Thymus (tissue), 11 donors: ENCODE data around the gene MACC1. TPM values are rescaled to one million over a fixed set of nuclear protein-coding genes. Genes with fewer than 3 reads are reported as not detected.

ENCODE experiments used
- DNase-seq, 9 donors: peaks; one replicate each; pipeline ENCODE4 v3.0.0-alpha.2; 2013; ENCODE audit warnings: low spot score in 9 of 9, low read depth in 6 of 9, missing footprints in 1 of 9
- H3K27ac ChIP-seq, 2 donors: one replicate each; pipeline ENCODE4 v1.5.1; 2013; ENCODE audit warnings: control low read depth in 1 of 2, low read depth in 1 of 2, low read length in 1 of 2, mild to moderate bottlenecking in 1 of 2, moderate library complexity in 1 of 2
- H3K27me3 ChIP-seq, 2 donors: one replicate each; pipeline ENCODE4 v1.5.1; 2013; ENCODE audit warnings: low read length in 1 of 2; ENCODE audit not compliant: control insufficient read depth in 2 of 2, insufficient read depth in 1 of 2
- H3K36me3 ChIP-seq, 2 donors: one replicate each; pipeline ENCODE4 v1.5.1; 2013; ENCODE audit warnings: low read length in 1 of 2, mild to moderate bottlenecking in 1 of 2, moderate library complexity in 1 of 2; ENCODE audit not compliant: control insufficient read depth in 2 of 2, insufficient read depth in 2 of 2
- H3K4me1 ChIP-seq, 2 donors: one replicate each; pipeline ENCODE4 v1.5.1; 2013; ENCODE audit warnings: low read length in 2 of 2; ENCODE audit not compliant: control insufficient read depth in 2 of 2, insufficient read depth in 2 of 2
- H3K4me3 ChIP-seq, 2 donors: one replicate each; pipeline ENCODE4 v1.5.1; 2013; ENCODE audit warnings: low read length in 2 of 2, control low read depth in 1 of 2, mild to moderate bottlenecking in 1 of 2
- H3K9me3 ChIP-seq, 2 donors: one replicate each; pipeline ENCODE4 v1.5.1; 2013; ENCODE audit warnings: low read length in 1 of 2, mild to moderate bottlenecking in 1 of 2; ENCODE audit not compliant: control insufficient read depth in 2 of 2, insufficient read depth in 1 of 2
- WGBS: extraction: QIAGEN DNeasy Blood & Tissue Kit; methylation state at CpG from one replicate; pipeline ENCODE4 v1.1.7; 2013; 5-methylcytosine and 5-hydroxymethylcytosine counted together
- polyA plus RNA-seq: library from polyadenylated mRNA; stranded (reverse); fragments of 200-250 nt; gene quantifications from one replicate; pipeline ENCODE4 v1.2.3, GENCODE V29; 2013
- total RNA-seq: library from RNA; stranded (reverse); fragments of 120-200 nt; gene quantifications from one replicate; pipeline ENCODE4 v1.2.4, GENCODE V29; 2013
- donor health status: healthy.

MACC1 gene
- total and polyA plus RNA-seq, 2 donors: 0.84 to 2.2 TPM

DNA sequence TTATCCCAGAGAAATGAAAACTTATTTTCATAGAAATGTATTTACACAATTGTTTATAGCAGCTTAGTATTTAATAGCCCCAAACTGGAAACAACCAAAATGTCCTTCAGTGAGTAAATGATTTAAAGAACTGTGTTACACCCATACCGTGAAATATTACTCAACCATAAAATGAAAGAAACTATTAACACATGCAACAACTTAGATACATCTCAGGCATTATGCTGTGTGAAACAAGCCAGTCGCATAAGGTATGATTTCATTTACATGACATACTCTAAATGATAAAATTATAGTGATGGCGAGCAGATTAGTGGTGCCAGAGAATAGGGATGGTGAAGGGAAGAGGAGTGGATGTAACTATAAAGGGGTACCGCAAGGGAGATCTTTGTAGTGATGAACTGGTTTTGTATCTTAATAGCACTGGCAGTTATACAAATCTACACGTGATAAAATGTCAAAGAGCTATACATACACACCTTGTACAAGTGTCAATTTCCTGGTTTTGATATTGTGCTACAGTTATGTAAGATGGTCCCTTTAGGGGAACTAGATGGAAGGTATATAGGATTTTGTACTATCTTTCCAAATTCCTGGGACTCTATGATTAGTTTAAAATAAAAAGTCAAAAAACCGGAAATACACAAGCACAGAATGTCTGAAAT, 40.5 kb downstream of the MACC1 start:
- H3K27ac ChIP-seq: no peak overlapping the region
- no peaks in the 10 kb centered on the region for H3K27me3 ChIP-seq
- H3K36me3 ChIP-seq: no peaks in the 10 kb centered on the region
- DNase-seq: no peak
- H3K9me3 ChIP-seq: no peaks in the 10 kb centered on the region
- no peaks in the 10 kb centered on the region for H3K4me1 ChIP-seq
- H3K4me3 ChIP-seq: no peak overlapping the region
- 63% methylated on average over 6 of the region's 6 CpGs for WGBS

GRCh38 chr7:20173828-20174227, 43.4 kb downstream of the MACC1 start:
- Histone ChIP-seq H3K36me3 (no peaks in the 10 kb centered on the region), H3K4me1 (no peaks in the 10 kb centered on the region), H3K27me3 (no peaks in the 10 kb centered on the region), H3K27ac (no peak overlapping the region), H3K4me3 (no peak overlapping the region), H3K9me3 (no peaks in the 10 kb centered on the region)
- 92% methylated on average over 2 of the region's 2 CpGs for WGBS
- no peak for DNase-seq

DNA sequence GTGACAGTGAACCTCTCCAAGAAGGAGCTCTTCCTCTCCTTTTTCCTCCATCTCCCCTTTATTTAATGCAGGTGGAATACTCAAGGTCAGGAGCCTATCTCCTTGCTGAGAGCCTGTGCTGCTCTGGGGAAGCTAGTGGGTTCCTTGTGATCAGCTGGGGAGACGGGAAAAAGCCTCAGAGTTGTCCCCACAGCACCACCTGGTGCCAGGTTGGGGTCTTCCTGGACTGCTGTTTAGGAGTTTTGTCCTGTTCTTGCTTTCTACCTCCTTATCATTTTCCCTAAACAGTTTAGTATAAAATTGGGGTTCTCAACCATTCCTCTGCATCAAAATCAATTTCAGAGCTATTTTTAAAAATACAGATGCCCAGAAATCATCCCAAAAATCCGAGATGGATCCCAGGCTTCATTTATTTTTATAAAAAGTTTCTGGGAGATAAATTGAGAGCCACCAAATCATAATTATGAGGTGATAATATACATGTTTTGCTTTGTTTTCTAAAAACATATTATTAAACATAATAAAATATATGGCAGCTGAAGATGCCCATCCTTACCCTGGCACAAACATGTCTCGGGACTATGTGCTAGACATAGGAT, 44.3 kb downstream of the MACC1 start:
- H3K4me3 ChIP-seq: no peak overlapping the region
- no peak overlapping the region for H3K27ac ChIP-seq
- H3K36me3 ChIP-seq: no peaks in the 10 kb centered on the region
- no peaks in the 10 kb centered on the region for H3K4me1 ChIP-seq
- no peaks in the 10 kb centered on the region for H3K9me3 ChIP-seq
- WGBS: 63% methylated on average over 3 of the region's 3 CpGs
- peak; percentile 8 to 66 (median 38) for DNase-seq
- H3K27me3 ChIP-seq: no peaks in the 10 kb centered on the region

DNA sequence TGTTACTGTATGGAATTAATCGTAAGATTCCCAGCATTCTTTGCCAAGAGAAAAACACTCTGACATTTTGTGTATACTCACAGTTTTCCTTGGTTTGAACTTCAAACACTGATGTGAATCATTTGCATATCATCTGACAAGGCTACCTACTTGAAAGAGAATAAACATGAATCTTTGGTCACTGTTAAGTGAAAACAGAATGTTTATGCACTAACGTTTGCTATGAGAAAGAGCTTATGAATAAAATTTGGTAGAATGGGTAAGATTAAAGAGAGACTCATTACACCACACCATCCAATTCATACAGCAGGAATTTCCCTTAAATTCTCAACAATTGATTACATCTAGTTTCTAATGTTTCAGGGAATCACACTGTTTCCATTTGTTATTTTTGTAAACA, 46.6 kb downstream of the MACC1 start:
- Histone ChIP-seq H3K4me3 (no peak overlapping the region), H3K4me1 (no peaks in the 10 kb centered on the region), H3K27me3 (no peaks in the 10 kb centered on the region), H3K27ac (no peak overlapping the region), H3K36me3 (no peaks in the 10 kb centered on the region), H3K9me3 (no peaks in the 10 kb centered on the region)
- WGBS: 94% methylated on average over 2 of the region's 2 CpGs
- no peak for DNase-seq

DNA sequence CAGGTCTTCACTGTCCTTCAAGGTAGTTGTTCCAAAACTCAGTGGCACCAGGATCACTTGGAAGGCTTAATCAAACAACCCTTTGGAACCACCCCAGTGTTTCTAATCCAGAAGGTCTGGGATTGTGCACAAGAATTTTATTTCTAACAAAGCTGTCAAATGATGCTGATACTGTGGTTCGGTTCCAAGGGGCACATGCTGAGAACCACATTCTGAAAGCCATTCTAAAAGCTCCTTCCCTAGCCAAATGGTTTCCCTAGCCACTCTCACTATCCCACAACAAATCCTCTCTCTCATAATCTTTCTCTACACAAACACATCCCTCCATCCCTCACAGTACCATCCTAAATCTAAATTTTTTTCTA, 52.1 kb downstream of the MACC1 start:
- no peaks in the 10 kb centered on the region for H3K4me1 ChIP-seq
- H3K36me3 ChIP-seq: no peaks in the 10 kb centered on the region
- no peaks in the 10 kb centered on the region for H3K9me3 ChIP-seq
- no peak overlapping the region for H3K27ac ChIP-seq
- WGBS: 95% methylated on average over 1 of the region's 1 CpG
- DNase-seq: no peak
- H3K27me3 ChIP-seq: no peaks in the 10 kb centered on the region
- no peak overlapping the region for H3K4me3 ChIP-seq

GRCh38 chr7:20164425-20165145, 52.6 kb downstream of the MACC1 start:
- DNase-seq: no peak
- Histone ChIP-seq H3K27ac (no peak overlapping the region), H3K4me3 (no peak overlapping the region), H3K4me1 (no peaks in the 10 kb centered on the region), H3K9me3 (no peaks in the 10 kb centered on the region), H3K27me3 (no peaks in the 10 kb centered on the region), H3K36me3 (no peaks in the 10 kb centered on the region)
- 46% methylated on average over 6 of the region's 6 CpGs for WGBS

DNA sequence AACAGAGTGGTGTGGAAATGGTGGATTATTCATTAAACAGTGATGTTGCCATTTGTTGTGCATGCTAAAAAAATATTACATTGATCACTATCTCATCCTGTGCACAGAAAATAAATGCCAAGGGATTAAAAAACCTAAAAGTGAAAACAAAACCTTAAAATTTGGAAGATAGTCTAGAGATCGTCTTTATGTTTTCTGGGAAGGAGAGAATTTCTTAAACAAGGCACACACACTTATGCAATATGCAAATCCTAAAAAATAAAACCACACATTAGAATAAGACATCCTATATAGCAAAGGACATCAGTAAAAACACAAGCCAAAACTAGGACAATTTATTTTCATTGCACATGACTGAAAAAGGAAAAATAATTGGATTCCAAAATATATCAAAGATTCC, 54.5 kb downstream of the MACC1 start:
- no peaks in the 10 kb centered on the region for H3K27me3 ChIP-seq
- no peaks in the 10 kb centered on the region for H3K9me3 ChIP-seq
- no peak for DNase-seq
- no peak overlapping the region for H3K4me3 ChIP-seq
- no peak overlapping the region for H3K27ac ChIP-seq
- no peaks in the 10 kb centered on the region for H3K36me3 ChIP-seq
- 95% methylated on average over 1 of the region's 1 CpG for whole genome bisulfite sequencing
- H3K4me1 ChIP-seq: no peaks in the 10 kb centered on the region

GRCh38 chr7:20159226-20159747, 57.9 kb downstream of the MACC1 start:
- Histone ChIP-seq H3K27me3 (no peaks in the 10 kb centered on the region), H3K27ac (no peak overlapping the region), H3K9me3 (no peaks in the 10 kb centered on the region), H3K4me3 (no peak overlapping the region), H3K36me3 (no peaks in the 10 kb centered on the region), H3K4me1 (no peaks in the 10 kb centered on the region)
- no peak for DNase-seq
- 98% methylated on average over 6 of the region's 6 CpGs for WGBS

DNA sequence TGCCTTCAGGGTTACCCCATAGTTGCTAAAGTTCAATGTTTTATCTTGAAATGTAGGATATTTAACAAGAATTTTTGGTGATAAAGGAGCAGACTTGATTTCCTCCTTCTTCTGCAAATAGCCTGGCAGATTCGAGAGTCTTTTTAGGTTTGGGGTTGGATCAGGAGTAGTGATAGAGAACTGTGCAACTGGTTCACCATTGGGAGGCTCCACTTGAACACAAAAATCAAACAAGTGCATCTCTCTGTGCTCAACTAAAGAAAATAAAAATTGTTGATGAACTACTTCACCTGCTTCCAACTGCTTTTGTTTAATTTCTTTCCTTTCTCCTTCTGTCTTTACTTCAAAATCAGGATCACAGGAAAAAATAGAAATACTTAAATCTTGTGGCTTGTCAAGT, 58.5 kb downstream of the MACC1 start:
- DNase-seq: no peak
- Histone ChIP-seq H3K4me3 (no peak overlapping the region), H3K9me3 (no peaks in the 10 kb centered on the region), H3K36me3 (no peaks in the 10 kb centered on the region), H3K4me1 (no peaks in the 10 kb centered on the region), H3K27me3 (no peaks in the 10 kb centered on the region), H3K27ac (no peak overlapping the region)
- WGBS: 23% methylated on average over 1 of the region's 1 CpG
